Measurements from ENCODE around the gene ZNF576.

GRCh38 chr19:43599635-43600295 is 3.4 kb downstream of the ZNF576 start:
- no peak for TF ChIP-seq POU6F1 (CRISPR knock-in tag; IDR thresholded peaks at IDR 0.05; ENCODE audit: borderline replicate concordance, low read depth)
- TF ChIP-seq PPARA (CRISPR knock-in tag; IDR thresholded peaks at IDR 0.05; ENCODE audit: borderline replicate concordance), result no peak
- TF ChIP-seq ARNTL (CRISPR knock-in tag; IDR thresholded peaks at IDR 0.05; ENCODE audit: borderline replicate concordance, low read depth), result no peak
- no peak for TF ChIP-seq SNAI2 (CRISPR knock-in tag; IDR thresholded peaks at IDR 0.05)
- no peak for TF ChIP-seq RARB (CRISPR knock-in tag; IDR thresholded peaks at IDR 0.05)
- TF ChIP-seq ESRRG (CRISPR knock-in tag; IDR thresholded peaks at IDR 0.05), result no peak
- TF ChIP-seq ZC3H10 (CRISPR knock-in tag; IDR thresholded peaks at IDR 0.05), result no peak
- TF ChIP-seq PATZ1 (CRISPR knock-in tag; IDR thresholded peaks at IDR 0.05; ENCODE audit: borderline replicate concordance), result no peak
- no peak for TF ChIP-seq ISL1 (CRISPR knock-in tag; IDR thresholded peaks at IDR 0.05)
- TF ChIP-seq TSHZ2 (CRISPR knock-in tag; IDR thresholded peaks at IDR 0.05), result no peak
- no peak for TF ChIP-seq TCF4 (CRISPR knock-in tag; IDR thresholded peaks at IDR 0.05; ENCODE audit: borderline replicate concordance)
